Stomach (tissue), 4 donors: ENCODE data around the gene PYGB.

Experiments
- CTCF ChIP-seq, 7 experiments: fragments of 450-650 bp in 4 of 7; fragments of 200-600 bp in 3 of 7; sonication (generic) in 3 of 7; IDR thresholded peaks; one replicate each; pipeline ENCODE4 v1.5.1; 2016 to 2019; ENCODE audit warnings: antibody characterized with exemption in 7 of 7, control low read depth in 2 of 7, mild to moderate bottlenecking in 1 of 7
- POLR2AphosphoS5 ChIP-seq, 3 donors: sonication (generic); formaldehyde crosslinking; IDR thresholded peaks; one replicate each; pipeline ENCODE4 v1.6.1; 2016; ENCODE audit warnings: antibody characterized with exemption in 3 of 3

- no peak for TF ChIP-seq CTCF (IDR thresholded peaks at IDR 0.05)
- no peak for TF ChIP-seq POLR2AphosphoS5 (IDR thresholded peaks at IDR 0.05)
Measured at GRCh38 chr20:25319241-25320034, 71.6 kb downstream of the PYGB start.
